GM21526 (cell line): ENCODE measurements around the gene MCTP2.

Experiments
- ATAC-seq: cut with Tn5 transposase; IDR thresholded peaks from one replicate; pipeline ENCODE4 v1.9.1; 2021; ENCODE audit warnings: moderate library complexity; ENCODE audit not compliant: unreplicated experiment, low FRiP score

The MCTP2 gene

DNA sequence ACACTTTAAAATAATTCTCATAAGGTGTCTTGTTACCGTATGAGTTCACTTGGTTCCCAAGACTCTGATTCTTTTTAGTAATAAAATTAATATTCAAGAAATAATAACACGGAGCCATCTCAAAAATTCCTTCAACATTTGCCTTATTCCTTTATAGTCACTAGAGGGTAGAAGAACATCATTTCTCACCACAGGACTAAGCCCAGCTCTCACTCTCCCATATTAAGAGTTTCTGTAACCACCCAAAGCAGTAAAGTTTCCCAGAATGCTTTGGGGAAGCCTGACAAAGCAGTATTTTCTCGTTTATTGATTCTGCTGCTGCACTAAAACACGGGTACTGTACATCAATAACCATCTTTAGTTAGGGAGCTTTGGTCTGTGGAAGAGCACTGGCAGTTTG lies 114.9 kb downstream of the MCTP2 start:
- no peak for ATAC-seq

DNA sequence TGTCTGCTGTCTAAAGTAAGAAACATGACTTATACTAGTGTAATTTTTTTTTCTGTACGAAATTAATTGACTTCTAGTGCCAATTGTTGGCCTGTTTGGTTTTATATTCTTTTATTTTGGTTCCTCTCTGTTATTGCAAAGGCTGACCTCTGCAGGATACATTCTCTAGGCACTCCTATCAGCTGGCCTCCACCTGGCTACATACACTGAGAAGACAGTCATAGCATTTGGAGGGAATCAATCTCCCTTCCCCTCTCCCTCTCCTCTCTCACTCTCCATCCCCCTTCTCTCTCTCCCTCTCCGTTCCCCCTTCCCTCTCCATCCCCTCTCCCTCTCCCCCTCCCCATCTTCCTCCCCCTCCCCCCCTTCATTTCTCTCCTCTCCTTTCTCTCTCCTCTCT lies 116.7 kb downstream of the MCTP2 start:
- ATAC-seq: no peak

DNA sequence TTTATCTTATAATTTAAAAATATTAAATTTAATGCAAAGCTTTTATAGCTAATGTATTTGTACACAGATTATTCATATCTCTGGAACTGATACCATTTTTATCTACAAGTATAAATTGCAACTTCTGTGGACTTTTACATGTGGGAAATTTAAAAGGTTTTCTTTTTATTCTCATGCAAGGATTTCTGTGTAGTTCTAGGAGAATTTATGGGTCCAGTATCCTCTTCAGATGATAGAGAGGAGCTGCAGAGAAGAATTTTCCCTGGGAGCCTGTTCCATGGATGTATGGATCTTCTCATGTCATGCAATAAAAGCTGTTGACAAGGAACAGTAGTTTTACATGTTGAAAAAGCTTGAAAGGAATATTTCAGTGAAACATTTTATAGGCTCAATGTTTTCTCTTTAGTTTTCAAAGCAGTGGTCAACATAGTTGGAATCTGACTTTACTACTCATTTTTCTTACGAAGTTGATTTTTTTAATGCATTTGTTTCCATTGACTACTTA lies 119.7 kb downstream of the MCTP2 start:
- ATAC-seq: no peak

DNA sequence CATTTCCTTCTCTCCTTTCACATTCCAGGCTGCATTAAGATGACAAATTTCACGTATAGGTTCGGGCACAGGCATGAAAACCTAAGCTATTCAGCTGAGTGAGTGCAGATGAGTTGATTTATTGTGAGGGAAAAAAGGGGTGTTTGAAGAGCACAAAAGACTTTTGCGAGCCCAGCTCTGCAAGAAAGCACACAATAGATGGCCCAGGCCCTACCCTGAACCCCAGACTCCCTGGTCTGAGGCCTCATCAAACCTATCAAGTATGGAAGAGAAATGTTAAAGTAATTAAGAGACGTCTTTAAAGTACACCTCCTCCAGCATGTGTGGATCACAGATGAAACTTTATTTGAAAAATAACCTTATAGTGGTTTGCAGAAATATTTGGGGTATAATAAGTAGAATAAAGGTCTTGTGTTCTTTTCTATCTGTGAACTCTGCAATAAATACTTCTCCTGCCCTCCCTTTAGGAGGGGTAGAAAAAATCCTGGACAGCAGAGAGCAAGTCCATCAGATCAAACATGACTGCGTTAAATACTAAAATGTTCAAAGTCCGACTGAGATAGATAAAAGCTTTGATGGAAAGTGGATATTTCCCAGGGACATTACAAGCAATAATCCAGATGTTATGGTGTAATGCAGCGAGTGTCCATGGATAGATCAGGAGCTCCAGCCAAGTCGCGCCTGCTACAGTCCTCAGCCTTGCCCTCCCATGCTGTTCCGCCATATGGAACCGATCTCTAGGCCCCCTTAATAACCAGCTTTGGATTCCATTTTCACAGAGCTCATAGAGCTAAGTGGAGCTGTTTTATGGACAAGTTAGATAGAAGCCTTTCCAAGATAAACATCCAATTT lies 121.5 kb downstream of the MCTP2 start:
- no peak for ATAC-seq

DNA sequence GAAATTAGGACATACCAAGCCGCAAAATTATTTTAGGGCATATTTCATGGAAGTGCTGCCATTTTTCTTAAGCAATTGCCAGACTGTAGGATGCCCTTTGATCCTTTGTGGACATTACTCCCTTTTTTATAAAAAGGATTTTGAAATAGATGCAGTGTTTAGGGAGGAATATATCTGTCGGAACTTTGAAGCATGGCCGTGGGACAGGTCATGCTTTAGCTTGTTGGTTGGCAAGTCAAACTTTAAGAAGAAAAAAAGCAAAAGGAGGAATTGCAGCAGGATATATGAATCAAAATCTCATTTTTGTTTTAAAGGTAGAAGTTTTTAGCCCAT lies 122.1 kb downstream of the MCTP2 start:
- no peak for ATAC-seq

DNA sequence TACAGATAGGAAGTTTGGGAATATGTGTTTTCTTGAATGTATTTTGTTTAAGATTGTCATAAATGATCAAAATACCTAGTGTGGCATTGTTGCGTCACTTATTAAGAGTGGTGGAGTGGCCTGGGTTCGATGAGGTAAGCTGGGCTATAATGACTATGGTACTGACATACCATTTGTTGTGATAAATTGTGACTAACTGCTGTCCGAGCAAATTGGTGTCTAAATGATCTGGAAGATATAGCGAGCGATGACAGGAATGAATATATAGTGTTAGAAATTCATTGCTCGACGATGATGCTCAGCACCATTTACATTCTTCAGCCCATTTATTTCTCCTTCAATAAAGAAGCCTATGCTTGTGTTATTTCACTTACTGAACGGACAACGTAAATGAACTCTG lies 123.3 kb downstream of the MCTP2 start:
- ATAC-seq: no peak

DNA sequence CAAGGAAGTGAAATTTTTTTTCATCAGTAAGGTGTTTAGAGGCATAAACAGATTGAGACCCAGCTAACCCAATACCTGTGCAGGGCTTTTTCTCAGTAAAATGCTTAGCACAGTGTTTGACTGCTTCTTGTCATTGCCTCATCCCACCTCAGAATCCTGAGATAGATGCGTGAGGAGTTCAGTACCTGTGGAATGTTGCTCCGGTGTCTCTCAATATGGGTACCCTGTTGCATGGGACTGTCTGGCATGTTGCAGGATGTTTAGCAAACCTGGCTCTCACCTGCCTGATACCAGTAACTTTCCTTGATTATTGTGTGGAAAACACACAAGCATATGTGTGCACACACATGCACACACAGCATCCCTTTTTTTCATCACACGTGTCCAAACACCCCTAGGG lies 128.4 kb downstream of the MCTP2 start:
- ATAC-seq: no peak

DNA sequence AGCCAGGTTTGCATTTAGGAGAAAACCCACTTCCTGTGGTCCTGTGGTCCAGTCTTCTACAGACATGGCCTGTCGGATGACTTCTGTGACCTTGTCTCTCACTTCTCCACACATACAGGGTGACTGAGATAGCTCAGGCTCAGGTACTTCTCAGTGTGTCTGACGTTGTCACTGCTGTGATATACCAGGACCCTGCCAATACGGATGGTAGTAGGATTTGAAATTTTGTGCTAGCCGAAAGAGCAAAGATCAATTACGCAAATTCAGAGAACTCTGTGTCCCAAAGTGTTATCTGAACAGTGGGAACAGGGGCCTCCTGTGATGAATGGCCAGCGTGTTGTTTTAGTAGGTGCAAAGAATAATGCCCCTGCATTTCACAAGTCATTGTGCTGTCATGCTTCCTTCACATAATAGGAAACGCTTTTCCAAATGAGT lies 128.9 kb downstream of the MCTP2 start:
- ATAC-seq: no peak

DNA sequence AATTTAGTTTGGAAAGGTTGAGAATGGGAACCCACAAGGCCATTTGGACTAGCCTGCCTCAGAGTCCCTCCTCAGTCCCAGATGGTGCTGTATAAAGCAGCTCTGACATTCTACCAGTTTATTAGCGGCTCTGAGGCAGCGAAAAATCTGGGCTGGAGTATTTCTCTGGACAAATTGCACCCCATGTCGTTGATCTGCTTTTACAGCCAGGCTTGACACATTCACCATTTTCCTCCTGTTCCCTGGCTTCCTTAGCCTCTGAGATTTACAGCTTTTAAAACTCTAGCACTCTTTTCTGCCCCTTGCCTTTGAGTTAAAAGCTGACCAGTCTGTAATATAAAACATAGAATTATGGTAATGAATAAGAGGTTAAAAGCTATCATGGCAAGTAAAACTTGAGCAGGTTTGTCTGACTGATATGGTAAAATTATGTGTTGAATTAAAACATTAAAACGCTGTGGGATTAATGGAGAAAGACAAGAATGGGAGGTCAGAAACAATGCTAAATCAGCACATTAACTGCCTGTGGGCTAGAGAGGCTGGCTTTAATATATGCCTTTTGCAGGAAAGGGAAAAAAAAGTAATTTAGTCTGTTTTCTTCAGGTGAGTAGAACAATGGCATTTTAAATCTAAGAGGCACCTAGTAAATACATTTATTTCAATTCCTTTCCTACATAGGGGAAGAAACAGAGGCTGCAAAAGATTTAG lies 131.2 kb downstream of the MCTP2 start:
- ATAC-seq: no peak

DNA sequence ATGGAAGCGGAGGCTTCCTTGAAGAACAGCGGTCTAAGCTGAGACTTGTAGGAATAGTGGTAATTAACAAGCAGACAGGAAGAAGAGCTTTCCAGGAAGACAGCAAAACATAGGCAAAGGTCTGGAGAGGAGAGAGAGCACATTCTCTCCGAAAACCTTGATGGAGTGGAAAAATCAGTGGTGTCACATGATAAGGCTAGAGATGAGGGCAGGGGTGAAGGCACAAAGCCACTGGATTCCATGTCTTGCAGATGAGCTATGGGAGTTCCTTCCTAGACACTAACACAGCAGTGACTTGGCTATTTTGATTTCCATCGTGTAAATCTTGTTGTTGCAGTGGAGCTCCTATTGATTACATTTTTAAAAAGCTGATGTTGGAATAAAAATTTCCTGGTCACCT lies 132.0 kb downstream of the MCTP2 start:
- no peak for ATAC-seq

DNA sequence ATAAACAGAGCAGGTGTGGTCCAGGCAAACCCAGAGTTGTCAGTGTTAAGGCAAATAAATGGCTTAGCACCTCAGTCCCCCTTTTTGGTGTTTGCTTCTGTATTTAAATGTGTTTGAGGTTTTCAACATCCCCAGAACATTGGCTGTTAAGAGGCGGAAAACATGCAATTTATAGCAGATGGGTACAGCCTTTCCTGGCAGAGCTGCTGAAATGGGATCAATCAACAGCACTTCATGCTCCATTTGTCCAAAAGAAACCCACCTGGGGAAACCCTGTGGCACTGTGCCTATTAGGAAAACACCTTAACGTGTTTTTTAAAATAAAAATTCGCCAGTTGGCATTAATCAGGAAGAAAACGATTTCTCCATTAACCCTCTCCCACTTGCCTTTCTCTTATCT lies 135.4 kb downstream of the MCTP2 start:
- ATAC-seq: no peak

DNA sequence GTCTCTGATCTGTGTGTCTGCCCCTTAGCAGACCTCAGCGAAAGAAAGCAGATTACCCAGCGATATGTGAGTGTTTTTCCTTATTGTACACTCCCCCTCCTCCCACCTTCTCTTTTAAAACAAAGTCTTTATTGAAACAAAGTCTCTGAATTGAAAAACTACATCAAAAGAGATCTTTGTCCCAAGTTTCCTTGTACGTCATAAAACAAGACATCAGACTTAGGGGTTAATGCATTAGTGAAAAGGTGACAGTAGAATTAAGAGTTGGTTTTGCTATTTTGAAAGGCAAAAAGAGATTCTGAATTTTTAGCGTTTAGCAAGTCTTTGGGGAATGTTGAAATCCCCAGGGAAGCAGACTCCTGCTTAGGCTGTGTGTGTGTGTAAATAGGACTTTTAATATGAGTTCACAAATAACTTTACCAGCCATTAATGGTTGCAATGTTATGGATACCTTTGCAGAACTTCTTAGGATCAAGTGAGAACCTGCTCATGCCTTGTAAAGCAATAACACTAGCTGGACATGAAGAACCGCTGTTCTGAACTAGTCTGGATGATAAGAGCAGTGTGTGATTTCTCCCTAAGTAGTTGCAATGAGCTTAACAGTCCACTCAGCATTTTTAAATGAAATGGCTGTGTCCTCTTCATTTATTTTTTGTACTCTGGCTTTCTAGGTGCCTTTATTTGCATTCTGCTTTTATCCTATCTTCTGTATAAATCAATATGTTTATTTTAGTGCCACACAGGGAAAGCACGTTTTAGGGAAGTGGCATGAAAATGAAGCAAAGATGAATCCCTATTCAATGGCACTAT lies 136.6 kb downstream of the MCTP2 start:
- ATAC-seq: no peak

DNA sequence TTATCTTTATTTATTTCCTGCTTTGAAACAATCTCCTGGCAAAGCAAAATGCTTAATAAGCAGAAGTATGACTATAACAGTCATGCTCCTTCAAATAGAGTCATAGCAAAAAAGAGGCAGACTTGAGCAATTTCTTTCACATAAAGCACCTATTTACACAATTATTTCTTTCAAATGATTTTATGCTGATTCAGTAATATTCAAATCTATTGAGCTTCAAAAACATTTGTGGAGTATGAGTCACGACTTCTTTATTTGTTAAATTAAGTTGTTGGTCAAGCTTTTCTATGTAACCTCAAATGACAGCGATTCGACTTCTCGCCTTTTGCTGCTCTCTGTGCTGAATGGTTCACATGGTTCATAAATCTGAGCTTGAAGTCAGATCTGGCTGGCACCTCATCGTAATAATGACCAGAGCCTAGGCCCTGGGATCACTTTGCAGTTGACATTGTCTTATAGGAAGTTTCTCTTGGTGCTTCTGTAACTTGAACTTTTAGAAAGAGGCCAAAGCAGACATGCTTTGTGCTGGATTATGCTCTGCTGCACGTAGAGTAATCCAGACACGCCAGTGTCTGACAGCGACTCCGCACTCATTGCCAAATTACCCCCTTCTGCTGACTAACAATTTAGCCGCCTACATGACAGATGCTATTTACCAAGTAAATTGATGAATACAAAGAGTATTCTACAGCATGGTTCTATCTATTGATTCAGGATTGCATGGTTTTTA lies 139.0 kb downstream of the MCTP2 start:
- no peak for ATAC-seq

DNA sequence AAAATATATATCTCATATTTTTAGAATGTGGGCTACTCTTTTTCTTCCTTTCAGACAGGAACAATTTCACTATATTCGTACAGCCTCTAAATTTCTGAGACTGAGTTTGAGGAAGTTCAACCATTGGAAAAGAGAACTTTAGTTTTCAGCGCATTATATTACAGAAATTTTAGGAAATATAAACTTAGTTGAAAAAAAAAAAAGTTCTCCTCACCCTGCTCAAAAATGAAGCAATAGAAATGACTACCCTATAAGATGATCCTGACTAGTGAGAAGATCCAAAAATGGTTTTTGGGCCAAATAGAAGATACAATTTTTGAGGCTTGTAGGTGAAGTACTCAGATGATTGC lies 139.6 kb downstream of the MCTP2 start:
- no peak for ATAC-seq

DNA sequence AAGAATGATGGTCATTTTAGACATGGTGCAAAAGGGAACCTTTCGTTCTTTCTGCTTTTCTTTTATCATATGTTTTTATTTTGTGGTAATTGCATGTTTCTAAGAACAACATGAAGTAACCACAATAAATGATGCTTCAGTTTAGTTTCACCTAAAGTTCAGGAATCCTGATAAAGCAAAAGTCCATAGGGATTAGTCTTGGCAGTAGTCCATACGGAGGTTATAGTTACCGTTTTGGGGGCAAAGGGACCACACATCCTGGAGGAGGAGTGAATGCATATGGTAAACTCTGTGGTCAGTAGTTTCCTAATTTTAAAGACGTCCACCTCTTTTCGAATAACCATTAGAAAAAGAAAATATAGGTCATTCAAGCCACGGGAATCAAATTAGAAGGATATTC lies 141.5 kb downstream of the MCTP2 start:
- ATAC-seq: no peak

DNA sequence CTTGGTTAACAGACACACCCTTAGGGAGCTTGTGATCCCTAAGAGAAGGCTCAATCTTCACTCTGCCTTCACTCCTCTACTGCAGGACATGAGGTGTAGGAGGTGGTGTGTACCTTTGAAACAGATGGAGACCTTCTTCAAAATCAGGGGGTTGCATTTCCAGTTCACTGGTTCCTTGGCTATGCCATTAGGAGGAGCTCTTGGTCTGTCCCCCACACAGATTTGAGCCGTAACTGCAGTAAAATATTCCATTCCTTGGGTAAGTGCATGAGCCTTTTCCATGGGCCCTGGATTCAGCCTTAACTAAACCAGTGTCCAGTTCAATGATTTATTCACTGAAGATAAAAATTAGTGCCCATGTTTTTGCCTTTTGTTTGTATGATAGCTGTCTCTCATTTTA lies 144.6 kb downstream of the MCTP2 start:
- no peak for ATAC-seq

DNA sequence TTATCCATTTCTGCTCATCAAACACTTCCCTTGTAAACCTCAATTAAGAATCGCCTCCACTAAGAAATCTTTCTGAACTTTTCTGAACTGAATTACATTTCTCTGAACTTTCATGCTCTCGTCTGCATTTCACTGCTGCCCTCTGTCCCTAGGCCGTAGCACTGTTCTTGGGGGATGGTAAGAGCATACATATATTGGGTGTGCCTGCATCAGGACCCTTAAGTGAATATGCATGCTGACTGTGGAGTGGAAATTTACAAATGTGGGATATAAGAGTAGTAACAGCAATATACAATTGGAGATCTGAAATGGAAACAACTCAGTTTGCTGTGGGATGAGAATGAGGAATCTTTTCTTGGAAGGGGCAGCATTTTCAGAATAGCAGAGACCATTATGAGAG lies 148.6 kb downstream of the MCTP2 start:
- ATAC-seq: no peak

DNA sequence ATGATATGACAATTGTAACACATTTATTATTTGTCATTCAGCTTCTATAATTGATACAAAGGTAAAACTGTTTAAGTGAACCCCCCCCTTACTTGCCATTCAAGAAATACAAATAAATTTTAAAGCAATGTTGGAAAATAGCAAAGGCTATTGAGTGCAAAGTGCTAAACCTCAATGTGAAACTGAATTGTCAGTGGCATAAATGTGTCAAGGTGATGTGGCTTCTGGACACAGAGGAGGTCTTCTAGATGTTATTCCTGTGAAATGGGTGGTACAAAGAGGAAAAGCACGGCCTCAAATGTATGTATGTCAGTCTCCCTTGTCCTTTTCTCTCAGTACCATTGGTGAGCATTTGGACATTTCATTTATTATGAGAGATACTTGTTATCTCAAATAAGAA lies 149.4 kb downstream of the MCTP2 start:
- no peak for ATAC-seq

DNA sequence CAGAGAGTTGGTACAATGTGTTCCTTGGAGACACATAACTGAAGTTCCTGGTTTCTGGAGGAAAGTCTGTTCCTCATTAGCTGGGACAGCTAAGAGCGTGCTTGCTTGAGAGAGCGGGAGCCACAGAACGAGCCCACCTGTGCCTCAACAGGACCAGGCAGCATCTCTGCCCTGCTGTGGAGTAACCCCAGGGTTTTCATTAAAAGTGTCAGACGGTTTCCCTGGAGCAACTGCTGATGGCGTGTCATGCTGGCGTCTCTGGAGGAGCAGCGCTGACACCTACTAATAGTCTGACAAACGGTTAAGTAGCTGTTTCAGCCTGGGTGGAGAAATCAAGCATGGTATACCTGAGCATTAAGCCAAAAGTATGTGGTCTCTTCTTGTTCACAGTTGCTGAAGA lies 150.0 kb downstream of the MCTP2 start:
- ATAC-seq: no peak

DNA sequence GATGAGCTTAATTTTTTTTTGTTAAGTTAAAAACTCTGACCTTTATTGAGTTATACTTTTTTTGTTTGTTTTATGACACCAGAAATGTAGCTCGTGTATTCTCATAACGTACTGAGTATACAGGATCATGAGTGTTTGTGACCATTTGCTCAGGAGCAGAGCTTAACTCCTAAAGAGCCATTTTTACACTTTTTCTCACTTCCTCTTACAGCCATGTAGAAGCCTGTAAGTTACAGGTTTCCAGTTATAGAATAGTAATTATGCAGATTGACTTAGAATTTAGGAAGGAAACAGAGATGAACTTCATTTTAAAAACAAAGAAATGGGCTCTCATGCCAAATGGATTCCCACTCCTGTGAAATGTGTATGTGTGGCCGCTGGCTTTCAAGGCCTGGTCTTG lies 151.7 kb downstream of the MCTP2 start:
- no peak for ATAC-seq

DNA sequence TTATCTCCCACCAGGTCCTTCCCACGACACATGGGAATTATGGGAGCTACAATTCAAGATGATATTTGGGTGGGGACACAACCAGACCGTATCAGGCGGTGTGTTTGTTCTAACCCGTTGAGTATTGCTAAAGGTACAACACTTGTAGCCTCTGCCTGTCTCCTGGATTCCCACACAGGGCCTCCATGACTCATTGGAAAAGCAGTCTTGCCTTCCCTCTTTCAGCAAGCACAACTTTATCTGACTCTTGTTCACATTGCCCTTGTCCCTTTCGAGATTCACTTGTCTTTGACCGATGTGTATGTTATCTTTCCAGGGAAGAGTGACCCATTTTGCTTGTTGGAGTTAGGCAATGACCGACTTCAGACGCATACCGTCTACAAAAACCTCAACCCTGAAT lies 152.3 kb downstream of the MCTP2 start:
- no peak for ATAC-seq
